HG03469 (cell line): ENCODE data around the gene IGF1R.

Source experiments
- ATAC-seq: cut with Tn5 transposase; IDR thresholded peaks from one replicate; pipeline ENCODE4 v1.9.1; 2021; ENCODE audit warnings: mild to moderate bottlenecking, moderate library complexity, moderate number of reproducible peaks; ENCODE audit not compliant: unreplicated experiment

Gene IGF1R

GRCh38 chr15:98740963-98741362 is 92.6 kb downstream of the IGF1R start:
- ATAC-seq: no peak

DNA sequence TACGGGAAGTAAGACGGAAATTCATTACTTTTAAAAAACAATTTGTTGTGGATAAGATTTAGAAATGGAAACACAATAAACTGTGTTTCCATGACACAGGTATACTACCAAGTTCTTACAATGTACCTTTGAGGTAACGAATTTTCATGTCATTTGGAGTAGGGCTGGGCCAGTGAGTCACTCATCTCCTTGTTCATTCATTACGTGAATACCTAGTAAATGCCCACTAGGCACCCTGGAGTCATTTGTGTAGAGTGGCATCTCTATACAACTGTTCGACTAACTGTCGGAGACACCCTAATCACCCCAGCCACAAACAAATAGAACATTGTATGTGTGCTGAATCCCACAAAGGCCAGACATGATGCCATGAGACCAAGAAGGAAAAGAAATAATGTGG is 94.8 kb downstream of the IGF1R start:
- ATAC-seq: no peak

- no peak for ATAC-seq
Measured at GRCh38 chr15:98744506-98744905, 96.2 kb downstream of the IGF1R start.

DNA sequence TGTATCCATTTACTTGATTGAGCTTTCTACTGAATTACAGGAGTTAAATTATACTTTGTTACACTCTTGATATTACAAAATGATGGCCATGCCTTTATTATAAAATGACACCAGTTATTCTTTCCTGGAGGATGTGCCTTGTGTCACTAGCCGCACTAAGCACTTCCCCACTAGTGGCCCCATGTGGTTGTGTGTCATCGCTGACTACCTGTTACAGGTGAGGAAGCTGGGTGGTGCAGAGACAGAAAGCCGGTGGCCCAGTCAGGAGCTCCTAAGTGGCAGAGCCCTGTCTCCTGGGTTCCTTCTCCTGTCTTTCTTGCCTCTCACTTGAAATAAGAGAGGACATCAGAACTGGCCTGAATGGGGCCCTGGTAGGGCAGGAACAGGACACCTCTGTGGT is 96.8 kb downstream of the IGF1R start:
- ATAC-seq: no peak

- ATAC-seq: no peak
Measured at GRCh38 chr15:98745650-98746374, 97.5 kb downstream of the IGF1R start.

DNA sequence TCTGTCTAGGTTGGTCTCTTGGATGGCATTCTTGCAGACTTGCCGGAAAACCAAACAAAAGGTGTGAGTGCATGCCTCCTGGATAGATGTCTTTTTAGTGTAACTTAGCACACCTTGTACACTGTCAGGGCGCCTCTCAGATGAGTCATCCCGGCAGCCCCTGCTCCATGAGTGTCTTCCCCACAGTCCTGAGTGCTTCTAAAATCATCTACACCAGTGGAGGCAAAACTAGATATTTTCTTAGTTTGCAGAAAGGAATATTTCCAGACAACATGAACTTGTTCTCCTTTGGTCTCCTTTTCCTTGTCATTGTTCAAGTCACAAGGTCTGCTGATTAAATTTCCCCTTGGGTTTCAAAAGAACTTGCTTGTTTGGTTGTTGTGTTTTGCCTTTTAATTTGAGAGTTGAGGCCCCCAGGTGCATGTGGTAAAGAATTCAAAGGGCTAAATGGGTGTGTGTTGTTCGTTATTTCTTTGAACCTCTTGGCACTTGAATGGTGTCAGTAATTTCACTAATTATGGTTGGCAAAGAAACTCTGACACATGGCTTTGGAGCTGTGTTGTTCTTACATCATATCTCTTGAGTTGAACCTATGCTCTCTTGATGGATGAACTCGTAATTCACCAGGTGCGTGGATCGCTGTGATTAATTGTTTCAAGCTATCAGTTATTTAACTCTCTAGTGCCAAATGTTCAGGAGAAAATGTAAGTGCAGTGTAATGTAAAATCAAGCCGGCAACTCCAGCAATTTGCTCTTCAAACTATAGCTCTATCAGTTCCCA is 98.2 kb downstream of the IGF1R start:
- ATAC-seq: no peak

- ATAC-seq: no peak
Measured at GRCh38 chr15:98751767-98752166, 103.4 kb downstream of the IGF1R start.

- ATAC-seq: no peak
Measured at GRCh38 chr15:98753726-98754656, 105.7 kb downstream of the IGF1R start.

DNA sequence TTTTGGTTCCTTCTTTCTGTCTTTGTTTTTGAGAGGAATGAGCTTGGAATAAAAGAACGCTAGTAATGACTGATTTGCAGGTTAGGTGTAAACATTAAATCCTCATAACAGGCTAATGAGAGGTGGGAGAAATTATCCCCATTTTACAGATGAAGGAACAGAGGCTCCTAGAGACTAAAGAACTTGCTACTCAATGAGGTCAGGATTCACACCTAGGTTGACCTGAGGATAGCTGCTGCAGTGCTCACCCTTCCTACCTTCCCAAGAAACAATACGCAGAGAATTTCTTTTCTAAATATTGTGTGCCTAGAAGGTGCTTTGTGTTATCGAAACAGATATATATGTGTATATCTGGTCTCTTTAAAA is 106.3 kb downstream of the IGF1R start:
- no peak for ATAC-seq

GRCh38 chr15:98755138-98755537 is 106.8 kb downstream of the IGF1R start:
- ATAC-seq: no peak

- no peak for ATAC-seq
Measured at GRCh38 chr15:98755781-98756180, 107.4 kb downstream of the IGF1R start.

GRCh38 chr15:98758224-98758623 is 109.9 kb downstream of the IGF1R start:
- no peak for ATAC-seq

DNA sequence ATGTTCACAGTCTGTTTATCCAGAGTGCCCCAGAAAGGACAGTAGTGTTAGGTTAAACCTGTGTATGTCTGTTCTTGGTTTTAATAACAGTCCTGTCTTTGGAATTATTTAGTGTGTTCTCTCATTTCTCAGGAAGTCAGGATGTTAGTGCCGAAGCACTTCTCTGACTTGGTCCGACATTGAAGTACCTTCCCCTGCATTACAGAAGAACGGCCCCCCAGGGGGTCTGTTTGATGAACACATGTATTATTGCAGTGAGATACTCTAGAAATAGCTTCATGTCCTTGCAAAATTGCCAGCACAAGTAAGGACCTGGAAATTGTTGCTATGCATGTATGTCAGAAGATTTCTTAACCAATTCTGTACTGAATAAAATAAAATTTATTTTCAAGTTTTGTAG is 110.9 kb downstream of the IGF1R start:
- no peak for ATAC-seq

- no peak for ATAC-seq
Measured at GRCh38 chr15:98760112-98760826, 111.9 kb downstream of the IGF1R start.

GRCh38 chr15:98760975-98761374 is 112.6 kb downstream of the IGF1R start:
- ATAC-seq: no peak

GRCh38 chr15:98763179-98763578 is 114.8 kb downstream of the IGF1R start:
- ATAC-seq: no peak

DNA sequence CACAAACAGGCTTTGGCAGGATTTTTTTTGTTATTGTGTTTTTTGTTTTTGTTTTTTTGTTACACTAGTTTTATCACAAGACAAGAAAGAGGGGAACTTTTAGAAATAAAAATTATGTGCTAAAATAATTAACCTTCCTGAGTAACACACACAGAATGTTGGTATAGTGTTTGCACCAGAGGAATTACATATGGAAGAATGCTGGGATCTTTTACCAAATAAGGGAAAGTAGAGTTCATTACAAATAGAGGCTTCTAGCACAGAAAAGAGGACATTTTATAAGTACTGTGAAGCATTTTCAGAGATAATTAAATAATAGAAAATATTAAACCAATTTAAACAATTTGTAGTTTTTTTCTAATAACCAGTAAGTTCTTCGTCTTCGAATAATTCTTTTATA is 116.0 kb downstream of the IGF1R start:
- ATAC-seq: no peak

DNA sequence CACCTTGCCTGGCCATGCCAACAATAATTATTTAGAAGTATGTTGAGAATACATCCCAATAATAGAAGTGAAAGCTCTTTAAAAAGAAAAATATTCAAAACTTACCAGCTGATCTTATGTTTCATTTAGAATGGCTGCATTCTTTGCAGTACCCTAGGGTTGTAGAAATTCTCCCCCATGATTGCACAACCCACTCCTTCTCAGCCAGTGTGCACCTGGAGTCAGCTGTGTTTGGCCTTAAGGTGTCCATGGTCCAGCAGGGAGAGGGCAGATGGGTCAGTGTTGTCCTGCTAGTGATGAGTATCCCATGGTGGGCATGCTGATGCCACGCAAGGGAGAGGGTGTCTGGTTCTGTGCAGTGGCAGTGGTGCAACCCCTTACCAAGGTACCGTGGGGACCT is 117.3 kb downstream of the IGF1R start:
- no peak for ATAC-seq

- ATAC-seq: no peak
Measured at GRCh38 chr15:98767692-98768091, 119.4 kb downstream of the IGF1R start.

DNA sequence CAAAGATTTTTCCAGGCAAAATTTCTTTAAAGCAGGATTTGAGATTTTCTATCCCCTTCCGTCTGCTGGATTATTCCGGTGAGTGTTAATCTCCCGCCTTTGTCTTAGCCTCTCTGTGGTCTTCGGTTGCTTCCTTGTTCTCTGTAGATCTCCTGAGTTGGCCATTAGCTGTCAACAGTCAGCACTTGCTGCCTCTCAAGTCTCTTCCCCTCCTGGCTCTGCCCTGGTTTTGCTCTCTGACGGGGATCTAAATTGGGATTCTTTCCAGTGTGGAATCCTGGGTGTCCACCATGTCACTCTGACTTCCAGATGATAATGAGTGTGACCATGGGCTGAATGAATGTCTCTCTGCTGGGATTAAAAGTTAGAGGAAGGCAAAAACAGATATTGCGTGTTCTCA is 121.5 kb downstream of the IGF1R start:
- no peak for ATAC-seq

GRCh38 chr15:98770984-98771383 is 122.6 kb downstream of the IGF1R start:
- ATAC-seq: no peak
